HG03460 (cell line): ENCODE results near the gene TRIM46.
A peak's percentile ranks its signal among the peaks of the same experiment; 100 is the strongest.
"Not testable (repeated sequence)": the region's sequence is repeated elsewhere in the genome, so short reads cannot be mapped to it uniquely, and the experiment has no call there.

Experiments used
- ATAC-seq: cut with Tn5 transposase; IDR thresholded peaks from one replicate; pipeline ENCODE4 v1.9.1; 2021; ENCODE audit not compliant: unreplicated experiment

TRIM46 gene

GRCh38 chr1:155202731-155203515, 29.3 kb downstream of the TRIM46 start:
- ATAC-seq: no peak

- no peak for ATAC-seq
These were observed 31.4 kb downstream of the TRIM46 start for GRCh38 chr1:155205035-155205434.

GRCh38 chr1:155205969-155206593, 32.4 kb downstream of the TRIM46 start:
- ATAC-seq: no peak

- no peak for ATAC-seq
These were observed 33.5 kb downstream of the TRIM46 start for GRCh38 chr1:155206891-155207805.

GRCh38 chr1:155207806-155208540, 34.3 kb downstream of the TRIM46 start, which contains the start of gene THBS3:
Gene THBS3, minus strand, starts transcription at chr1:155207897. Its CDS starts 21 bp downstream, at chr1:155207876.
- no peak for ATAC-seq

- peak; percentile 75 for ATAC-seq
These were observed 35.1 kb downstream of the TRIM46 start, which contains the start of gene MTX1 for GRCh38 chr1:155208541-155209311. Gene MTX1, plus strand, starts transcription at chr1:155208695. Its CDS starts 110 bp downstream, at chr1:155208805.

GRCh38 chr1:155209312-155209721, 35.7 kb downstream of the TRIM46 start:
- no peak for ATAC-seq

- ATAC-seq: no peak
These were observed 36.9 kb downstream of the TRIM46 start for GRCh38 chr1:155210314-155211104.

GRCh38 chr1:155211381-155212050, 37.9 kb downstream of the TRIM46 start:
- ATAC-seq: not testable (repeated sequence)

GRCh38 chr1:155212051-155212440, 38.4 kb downstream of the TRIM46 start:
- not testable (repeated sequence) for ATAC-seq

GRCh38 chr1:155214702-155215101, 41.1 kb downstream of the TRIM46 start:
- ATAC-seq: not testable (repeated sequence)

GRCh38 chr1:155218854-155219591, 45.4 kb downstream of the TRIM46 start:
- no peak for ATAC-seq

GRCh38 chr1:155219592-155220031, 46.0 kb downstream of the TRIM46 start:
- no peak for ATAC-seq

- not testable (repeated sequence) for ATAC-seq
These were observed 46.7 kb downstream of the TRIM46 start for GRCh38 chr1:155220211-155220965.

- ATAC-seq: no peak
These were observed 49.4 kb downstream of the TRIM46 start for GRCh38 chr1:155223047-155223446.

- ATAC-seq: not testable (repeated sequence)
These were observed 51.7 kb downstream of the TRIM46 start for GRCh38 chr1:155225404-155225759.
